HG03159 (cell line): ENCODE measurements around the gene PLA2G2A.
"Not testable (repeated sequence)": the region's sequence is repeated elsewhere in the genome, so short reads cannot be mapped to it uniquely, and the experiment has no call there.

Experiments used
- ATAC-seq: cut with Tn5 transposase; IDR thresholded peaks from one replicate; pipeline ENCODE4 v1.9.1; 2021; ENCODE audit warnings: mild to moderate bottlenecking, moderate library complexity; ENCODE audit not compliant: unreplicated experiment

PLA2G2A gene, protein sequence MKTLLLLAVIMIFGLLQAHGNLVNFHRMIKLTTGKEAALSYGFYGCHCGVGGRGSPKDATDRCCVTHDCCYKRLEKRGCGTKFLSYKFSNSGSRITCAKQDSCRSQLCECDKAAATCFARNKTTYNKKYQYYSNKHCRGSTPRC

GRCh38 chr1:19979494-19979977 lies at the start of gene PLA2G2A:
TSS of gene PLA2G2A (minus strand) at chr1:19979618. CDS start at chr1:19978773, 845 bp downstream.
- ATAC-seq: no peak

GRCh38 chr1:20028726-20029125 lies 49.3 kb upstream of the PLA2G2A start:
- ATAC-seq: no peak

DNA sequence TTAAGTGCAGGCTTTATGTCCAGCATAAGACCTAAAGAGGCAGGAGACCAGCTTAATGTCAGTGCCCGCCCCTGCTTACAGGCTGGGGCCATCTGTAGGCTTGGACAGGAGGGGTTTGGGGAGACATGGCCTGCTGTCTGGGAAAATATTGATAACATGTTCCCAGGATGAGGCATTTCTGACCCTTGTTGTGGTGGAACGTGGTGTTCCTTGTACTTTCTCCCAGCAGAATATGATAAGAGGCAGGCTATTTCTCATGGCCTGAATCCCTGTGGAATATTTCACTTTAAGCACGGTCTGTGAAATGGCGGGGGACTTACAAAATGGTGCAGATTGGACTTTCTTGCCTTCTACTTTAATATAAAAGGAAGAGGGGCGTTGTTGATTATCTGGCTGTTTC lies 48.7 kb upstream of the PLA2G2A start:
- no peak for ATAC-seq

- no peak for ATAC-seq
Measured at GRCh38 chr1:20017741-20018140, 38.3 kb upstream of the PLA2G2A start.

- ATAC-seq: no peak
Measured at GRCh38 chr1:20014153-20014552, 34.7 kb upstream of the PLA2G2A start.

DNA sequence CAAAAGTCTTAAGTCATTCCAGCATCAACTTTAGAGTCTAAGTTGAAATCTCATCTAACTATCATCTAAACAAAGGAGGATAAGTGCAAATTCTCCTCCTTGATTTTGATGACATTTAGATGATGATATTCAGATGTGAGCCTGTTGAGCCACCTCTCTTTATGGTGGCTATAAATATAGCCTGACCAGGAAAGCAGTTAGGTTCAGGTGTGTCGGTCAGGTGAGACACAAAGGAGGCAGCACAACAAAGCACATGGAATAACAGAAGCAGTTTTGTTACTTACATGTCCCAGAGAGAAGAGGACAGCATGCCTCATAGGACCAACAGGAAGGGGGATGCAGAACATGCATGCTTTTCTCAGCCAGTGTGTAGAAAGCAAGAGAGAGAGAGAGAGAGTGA lies 30.6 kb upstream of the PLA2G2A start:
- no peak for ATAC-seq

GRCh38 chr1:20009212-20009611 lies 29.8 kb upstream of the PLA2G2A start:
- ATAC-seq: no peak

DNA sequence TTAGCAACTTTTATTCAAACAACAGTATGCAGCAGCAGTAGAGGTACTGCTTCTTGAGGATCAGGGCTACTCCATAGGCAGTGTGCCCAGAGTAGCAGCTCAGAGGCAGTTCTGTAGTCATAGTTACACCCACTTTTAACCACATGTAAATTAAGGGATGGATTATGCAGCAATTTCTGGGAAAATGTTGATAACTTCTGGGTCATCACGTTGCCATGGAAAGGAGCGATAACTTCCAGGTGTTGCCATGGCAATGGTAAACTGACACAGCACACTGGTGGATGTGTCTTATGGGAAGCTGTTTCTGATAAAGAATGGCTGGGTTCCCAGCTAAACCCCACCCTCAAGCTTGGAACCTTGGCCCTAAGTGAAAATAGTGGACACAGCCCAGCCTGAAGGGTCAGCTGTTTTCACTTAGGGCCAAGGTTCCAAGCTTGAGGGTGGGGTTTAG lies 29.0 kb upstream of the PLA2G2A start:
- ATAC-seq: no peak

DNA sequence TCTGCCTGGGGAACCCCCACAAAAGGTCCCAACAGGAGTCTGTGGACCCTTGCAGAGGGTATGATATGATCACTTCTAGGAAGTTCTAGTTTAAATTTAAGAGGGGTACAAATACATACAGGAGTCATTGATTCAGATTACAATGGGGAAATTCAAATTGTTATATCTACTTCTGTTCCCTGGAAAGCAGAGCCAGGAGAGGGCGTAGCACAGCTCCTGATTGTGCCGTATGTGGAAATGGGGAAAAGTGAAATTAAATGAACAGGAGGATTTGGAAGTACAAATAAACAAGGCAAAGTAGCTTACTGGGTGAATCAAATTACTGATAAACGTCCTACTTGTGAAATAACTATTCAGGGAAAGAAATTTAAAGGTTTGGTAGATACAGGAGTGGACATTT lies 19.4 kb upstream of the PLA2G2A start:
- ATAC-seq: not testable (repeated sequence)

- no peak for ATAC-seq
Measured at GRCh38 chr1:19990689-19991088, 11.3 kb upstream of the PLA2G2A start.

- ATAC-seq: not testable (repeated sequence)
Measured at GRCh38 chr1:19990182-19990582, 10.8 kb upstream of the PLA2G2A start.

GRCh38 chr1:19988267-19989006 lies 9.0 kb upstream of the PLA2G2A start:
- ATAC-seq: no peak

DNA sequence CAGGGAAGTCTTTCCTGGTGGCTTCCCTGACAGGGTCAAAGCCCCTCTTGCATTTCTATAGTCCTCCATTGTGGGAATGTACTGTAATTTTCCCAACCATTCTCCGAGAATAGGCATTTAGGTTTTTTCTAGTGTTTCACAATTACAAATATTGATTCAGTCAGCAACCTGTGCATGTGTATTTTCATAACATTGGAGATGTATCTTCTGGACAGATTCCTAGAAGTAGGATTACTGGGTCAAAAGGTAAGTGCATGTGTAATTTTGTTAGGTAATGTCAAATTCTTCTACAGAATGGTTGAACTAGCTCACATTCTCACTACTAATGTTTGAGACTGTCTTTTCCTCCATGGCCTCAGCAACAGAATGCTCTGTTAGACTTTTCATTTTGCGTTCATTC lies 8.3 kb upstream of the PLA2G2A start:
- no peak for ATAC-seq

DNA sequence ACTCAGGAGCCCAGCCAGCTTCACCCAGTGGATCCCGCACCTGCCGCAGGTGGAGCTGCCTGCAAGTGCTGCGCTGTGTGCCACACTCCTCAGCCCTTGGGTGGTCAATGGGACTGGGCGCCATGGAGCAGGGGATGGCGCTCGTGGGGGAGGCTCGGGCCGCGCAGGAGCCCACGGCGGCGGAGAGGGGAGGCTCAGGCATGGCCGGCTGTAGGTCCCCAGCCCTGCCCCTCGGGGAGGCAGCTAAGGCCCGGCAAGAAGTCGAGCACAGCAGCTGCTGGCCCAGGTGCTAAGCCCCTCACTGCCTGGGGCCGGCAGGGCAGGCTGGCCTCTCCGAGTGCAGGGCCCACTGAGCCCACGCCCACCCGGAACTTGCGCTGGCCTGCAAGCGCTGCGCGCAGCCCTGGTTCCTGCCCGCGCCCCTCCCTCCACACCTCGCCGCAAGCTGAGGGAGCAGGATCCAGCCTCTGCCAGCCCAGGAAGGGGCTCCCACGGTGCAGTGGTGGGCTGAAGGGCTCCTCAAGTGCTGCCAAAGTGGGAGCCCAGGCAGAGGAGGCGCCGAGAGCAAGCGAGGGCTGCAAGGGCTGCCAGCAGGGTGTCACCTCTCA lies 5.1 kb upstream of the PLA2G2A start:
- not testable (repeated sequence) for ATAC-seq

- no peak for ATAC-seq
Measured at GRCh38 chr1:19981507-19982312, 2.3 kb upstream of the PLA2G2A start.

- ATAC-seq: no peak
Measured at GRCh38 chr1:19981170-19981506, 1.7 kb upstream of the PLA2G2A start.

DNA sequence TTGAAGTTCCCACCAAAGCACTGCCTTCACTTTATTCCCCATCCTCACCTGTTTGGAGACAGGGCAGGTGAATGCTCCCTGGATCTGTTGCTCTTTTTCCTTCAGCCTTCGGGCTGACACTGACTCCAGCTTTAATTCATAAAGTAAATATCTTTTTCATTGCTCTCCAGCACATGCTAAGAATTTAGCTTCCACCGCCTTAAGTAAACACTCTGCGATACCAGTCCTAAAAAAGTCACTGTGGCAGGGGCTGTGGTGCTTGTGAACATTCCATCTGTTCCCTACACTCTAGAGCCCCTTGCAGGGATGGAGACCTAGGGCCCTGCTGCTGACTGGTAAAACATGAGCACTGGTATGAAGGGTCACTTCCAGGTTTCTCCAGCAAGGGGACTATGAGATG lies 896 bp upstream of the PLA2G2A start:
- ATAC-seq: no peak

DNA sequence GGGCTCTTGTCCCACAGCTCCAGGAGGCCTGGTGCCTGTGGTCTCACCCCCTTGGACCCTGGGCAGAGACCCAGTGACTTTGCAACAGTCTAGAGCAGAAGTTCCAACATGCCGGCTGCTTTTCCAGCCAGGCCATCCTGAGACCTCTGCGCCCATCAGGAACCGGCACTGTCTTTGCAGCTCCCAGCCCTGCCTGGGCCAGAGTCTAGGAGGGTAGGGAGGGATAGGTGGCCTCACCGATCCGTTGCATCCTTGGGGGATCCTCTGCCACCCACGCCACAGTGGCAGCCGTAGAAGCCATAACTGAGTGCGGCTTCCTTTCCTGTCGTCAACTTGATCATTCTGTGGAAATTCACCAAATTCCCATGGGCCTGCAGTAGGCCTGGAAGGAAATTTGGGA lies 1.3 kb downstream of the PLA2G2A start:
- no peak for ATAC-seq

DNA sequence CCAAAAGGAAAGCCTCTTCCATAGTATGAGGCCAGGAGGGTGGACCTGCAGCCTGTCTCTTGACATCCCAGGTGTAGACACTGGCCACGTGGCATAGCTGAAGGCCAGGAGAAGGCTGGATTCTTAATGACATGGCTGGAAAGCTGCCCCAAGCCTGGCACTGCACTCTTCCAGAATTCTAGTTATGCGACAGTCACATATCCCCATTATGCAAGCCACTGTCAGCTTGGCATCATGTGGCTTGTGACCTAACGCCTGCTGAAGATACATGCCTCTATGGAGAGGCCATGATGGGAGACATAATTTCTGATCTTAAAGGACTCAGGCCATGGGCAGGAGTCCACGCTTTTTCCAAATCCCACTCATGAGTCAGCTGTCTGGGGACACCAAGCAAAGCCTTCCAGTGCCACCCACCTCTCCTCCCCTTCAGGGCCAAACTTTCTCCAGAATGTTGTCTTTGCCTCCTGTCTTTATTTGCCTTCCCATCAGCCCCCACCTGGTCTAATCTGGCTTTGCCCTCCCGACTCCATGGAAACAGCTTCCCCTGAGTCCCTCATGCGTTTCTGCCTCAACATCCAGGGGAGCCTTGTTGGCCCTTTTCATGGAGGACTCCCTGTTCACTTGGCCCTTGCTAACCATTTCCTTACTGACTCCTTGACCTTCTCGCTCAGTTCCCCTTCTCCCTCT lies 3.0 kb downstream of the PLA2G2A start:
- no peak for ATAC-seq

DNA sequence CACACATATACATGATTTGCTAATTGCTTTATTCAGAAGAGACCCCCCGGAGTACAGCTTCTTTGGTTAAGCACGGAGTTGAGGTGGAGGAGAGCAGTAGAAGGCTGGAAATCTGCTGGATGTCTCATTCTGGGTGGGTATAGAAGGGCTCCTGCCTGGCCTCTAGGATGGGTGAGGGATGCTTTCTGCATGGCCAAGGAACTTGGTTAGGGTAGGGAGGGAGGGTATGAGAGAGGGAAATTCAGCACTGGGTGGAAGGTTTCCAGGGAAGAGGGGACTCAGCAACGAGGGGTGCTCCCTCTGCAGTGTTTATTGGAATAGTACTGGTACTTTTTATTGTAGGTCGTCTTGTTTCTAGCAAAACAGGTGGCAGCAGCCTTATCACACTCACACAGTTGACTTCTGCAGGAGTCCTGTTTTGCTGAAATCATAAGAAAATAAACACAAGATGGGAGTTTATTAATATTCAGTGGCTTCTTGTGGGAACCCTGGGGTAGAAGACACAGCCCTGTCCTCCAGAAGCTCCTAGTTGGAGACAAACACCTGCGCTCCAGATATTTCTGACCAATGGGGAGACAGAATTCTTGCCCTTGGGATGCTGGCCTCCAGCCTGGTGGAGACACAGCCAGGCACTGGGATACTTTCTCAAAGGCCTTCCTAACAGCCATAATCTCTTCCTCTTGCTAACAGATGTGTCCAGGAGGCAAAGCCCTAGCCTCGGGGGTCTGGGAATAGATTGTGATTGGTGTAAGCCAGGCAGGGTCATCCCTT lies 3.8 kb downstream of the PLA2G2A start:
- no peak for ATAC-seq
